GM21737 (cell line): Measurements from ENCODE around the gene RERE.
"Not testable (repeated sequence)": the region's sequence is repeated elsewhere in the genome, so short reads cannot be mapped to it uniquely, and the experiment has no call there.

ENCODE experiments used
- ATAC-seq: cut with Tn5 transposase; IDR thresholded peaks from one replicate; pipeline ENCODE4 v1.9.1; 2021; ENCODE audit warnings: mild to moderate bottlenecking, moderate library complexity; ENCODE audit not compliant: unreplicated experiment

The RERE gene

DNA sequence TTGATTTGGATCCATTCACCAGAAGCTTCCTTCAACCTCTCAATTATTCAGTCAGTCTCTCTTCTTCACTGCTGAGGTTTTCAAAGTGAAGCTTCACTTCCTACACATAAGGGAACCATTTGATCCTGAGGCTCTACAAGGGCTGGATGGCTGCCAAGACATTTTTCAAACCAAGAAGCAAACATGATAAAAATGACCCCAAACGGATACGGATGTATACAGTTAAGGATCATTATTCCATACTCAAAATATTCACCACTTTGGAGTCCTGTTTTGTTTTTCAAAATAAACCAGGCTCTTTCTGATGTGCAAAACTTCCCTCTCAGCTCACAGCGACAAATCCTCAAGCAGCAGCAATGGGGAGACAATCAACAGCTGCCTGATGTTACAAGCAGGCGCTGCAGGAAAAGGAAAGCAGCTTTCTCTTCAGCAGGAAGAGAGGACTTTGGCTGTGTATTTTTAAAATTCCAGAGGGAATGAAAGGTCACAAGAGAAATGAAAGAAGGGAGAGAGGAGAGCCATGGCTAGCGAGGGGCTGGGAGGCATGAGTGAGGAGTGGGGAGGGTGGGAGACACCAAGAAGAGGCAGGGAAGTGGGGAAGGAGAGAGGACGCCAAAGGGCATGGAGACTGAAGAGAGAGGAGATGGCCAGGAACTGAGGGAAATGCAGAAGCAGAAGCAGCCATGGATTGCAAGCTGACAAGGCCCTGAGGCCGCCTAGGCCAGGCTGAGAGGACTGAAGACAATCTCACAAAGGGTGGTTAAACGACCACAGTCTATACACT, 354.1 kb downstream of the RERE start:
- no peak for ATAC-seq

DNA sequence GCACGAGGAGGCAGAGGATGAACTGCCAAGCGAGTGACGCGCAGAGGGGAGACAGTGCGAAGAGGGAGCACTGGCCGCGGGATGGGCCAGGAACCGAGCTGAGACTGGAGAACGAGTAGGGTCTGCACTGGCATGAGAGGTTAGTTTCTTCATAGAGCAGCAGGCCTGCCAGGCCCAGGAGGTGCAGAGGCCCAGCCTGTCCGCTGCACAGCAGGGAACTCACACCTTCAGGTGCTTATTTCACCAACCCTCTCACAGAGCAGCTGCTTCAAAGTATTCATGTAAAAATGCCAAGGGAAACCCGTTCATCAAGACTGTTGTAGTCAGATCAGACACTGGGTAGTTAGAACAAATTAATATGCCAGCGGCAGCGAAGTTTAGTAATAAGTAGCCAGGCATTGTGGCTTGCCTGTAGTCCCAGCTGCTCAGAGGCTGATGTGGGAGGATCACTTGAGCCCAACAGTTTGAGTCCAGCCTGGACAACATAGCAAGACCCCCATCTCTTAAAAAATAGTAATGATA, 355.0 kb downstream of the RERE start:
- no peak for ATAC-seq

DNA sequence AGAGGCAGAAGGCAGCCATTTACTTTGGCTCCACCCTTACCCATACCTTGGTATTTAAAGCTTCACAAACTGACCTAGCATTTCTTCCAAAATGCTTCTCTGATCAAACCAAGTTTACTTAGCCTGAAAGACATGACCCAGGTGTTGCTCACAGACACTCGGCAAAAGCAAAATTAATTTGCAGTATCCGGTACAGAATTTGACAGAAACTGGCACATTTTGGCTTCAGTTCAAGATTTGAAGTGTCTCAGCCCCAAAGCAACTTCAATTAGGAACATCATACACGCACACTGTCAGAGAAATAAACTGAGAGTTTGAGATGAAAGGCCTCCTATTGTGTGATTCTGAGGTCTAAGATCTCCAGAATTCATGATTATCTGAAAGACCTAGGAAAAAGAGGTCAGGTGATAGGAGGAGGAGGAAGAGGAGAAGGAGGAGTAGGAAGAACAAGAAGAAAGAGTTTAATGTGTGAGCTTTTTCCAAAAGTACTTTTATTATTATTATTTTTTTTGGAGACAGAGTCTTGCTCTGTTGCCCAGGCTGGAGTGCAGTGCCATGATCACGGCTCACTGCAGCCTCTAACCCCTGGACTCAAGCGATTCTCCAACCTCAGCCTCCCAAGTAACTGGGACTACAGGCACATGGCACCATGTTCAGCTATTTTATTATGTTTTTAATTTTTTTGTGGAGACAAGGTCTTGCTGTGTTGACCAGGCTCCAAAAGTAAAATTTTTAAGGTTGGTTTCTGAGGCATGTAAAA, 355.9 kb downstream of the RERE start:
- ATAC-seq, result no peak

DNA sequence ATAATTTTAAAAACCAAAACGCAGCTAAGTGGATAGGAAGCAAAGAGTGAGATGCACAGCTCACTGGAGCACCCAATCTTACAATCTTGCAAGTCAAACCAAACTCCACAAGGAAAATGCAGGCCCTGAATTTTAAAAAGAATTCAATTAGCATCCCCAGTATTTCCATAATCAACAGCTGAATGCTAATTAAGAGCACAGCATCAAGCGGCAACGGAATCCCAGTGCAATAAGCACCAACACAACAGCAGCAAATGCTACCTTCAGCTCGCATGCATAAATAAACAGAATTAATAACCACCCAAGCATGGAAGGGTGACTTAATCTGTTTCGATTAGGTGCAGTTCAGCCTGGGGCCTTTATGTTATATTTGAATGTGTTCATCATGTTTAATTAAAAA, 356.7 kb downstream of the RERE start:
- no peak for ATAC-seq

- no peak for ATAC-seq
Observed at GRCh38 chr1:8460132-8460544, 357.3 kb downstream of the RERE start.

- no peak for ATAC-seq
Observed at GRCh38 chr1:8458607-8459006, 358.8 kb downstream of the RERE start.

DNA sequence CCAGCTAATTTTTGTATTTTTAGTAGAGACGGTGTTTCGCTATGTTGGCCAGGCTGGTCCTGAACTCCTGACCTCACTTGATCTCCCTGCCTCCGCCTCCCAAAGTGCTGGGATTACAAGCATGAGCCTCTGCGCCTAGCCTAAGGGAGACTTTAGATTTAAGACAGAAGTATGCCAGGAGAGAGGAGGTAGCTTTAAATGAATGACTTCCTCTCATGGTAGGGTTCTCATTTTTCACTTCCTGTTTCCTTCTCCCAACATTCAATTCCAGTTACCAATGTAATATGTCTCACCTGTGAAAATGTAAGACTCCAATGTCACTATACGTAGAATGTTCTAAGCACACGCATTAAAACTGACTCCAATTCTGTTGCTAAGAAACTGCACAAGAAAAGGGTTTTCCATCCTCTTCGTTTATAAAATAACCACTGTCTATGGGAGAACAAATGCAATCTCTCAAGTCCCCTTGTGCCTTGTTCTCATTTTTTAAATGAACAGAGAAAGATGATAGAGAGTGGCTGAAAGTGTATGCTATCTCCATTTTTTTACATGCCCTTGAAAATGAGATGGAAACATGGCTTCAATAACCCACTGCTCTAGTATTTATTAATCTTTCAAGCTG, 359.6 kb downstream of the RERE start:
- no peak for ATAC-seq

GRCh38 chr1:8456991-8457390, 360.4 kb downstream of the RERE start:
- no peak for ATAC-seq

GRCh38 chr1:8456308-8456912, 361.0 kb downstream of the RERE start:
- no peak for ATAC-seq

GRCh38 chr1:8455700-8456307, 361.6 kb downstream of the RERE start:
- no peak for ATAC-seq

GRCh38 chr1:8450312-8450711, 367.1 kb downstream of the RERE start:
- ATAC-seq, result no peak

GRCh38 chr1:8448911-8449661, 368.4 kb downstream of the RERE start:
- no peak for ATAC-seq

- ATAC-seq, result not testable (repeated sequence)
Observed at GRCh38 chr1:8448505-8448904, 368.9 kb downstream of the RERE start.

GRCh38 chr1:8447616-8448150, 369.8 kb downstream of the RERE start:
- no peak for ATAC-seq

DNA sequence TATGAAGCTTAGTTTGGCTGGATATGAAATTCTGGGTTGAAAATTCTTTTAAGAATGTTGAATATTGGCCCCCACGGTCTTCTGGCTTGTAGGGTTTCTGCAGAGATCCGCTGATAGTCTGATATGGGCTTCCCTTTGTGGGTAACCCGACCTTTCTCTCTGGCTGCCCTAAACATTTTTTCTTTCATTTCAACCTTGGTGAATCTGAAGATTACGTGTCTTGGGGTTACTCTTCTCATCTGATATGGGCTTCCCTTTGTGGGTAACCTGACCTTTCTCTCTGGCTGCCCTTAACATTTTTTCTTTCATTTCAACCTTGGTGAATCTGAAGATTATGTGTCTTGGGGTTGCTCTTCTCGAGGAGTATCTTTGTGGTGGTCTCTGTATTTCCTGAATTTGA, 371.3 kb downstream of the RERE start:
- ATAC-seq, result not testable (repeated sequence)

- ATAC-seq, result no peak
Observed at GRCh38 chr1:8443558-8444194, 373.8 kb downstream of the RERE start.

DNA sequence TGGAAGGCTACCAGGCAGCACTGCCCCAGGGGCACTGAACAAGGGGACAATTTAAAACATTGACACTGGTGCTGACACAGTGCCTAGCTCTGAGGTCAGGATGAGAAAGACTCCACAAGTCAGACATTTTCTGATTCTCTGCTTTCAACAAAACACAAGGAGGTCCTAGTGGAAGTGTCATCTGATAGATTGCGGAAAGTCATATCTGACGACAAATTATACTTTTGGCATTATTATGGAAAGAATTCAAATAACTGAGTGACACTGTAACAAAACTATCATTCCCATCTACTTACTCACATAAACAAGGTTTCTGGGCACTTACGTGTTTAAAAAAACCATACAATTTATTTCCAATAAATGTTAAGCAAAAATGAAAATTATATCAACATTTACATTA, 376.0 kb downstream of the RERE start:
- ATAC-seq, result no peak

- ATAC-seq, result no peak
Observed at GRCh38 chr1:8439015-8439702, 378.3 kb downstream of the RERE start.

DNA sequence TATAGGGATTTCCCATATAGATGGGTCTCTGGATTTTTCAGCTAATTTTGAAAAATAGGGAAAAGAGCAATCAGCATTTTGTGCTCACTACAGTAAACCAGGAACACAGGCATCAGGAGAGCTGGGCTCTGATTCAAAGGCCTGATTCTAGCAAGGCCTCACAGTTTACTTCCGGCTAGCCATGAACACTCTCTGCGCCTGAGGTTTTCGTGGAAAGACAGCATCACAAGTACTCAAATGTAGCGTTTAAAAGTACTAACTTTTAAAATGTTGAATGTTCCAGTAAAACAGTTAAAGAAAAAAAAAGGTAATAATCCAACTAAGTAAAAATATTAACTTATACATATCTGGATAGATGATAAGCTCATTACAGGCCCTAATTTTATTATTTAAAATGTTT, 379.0 kb downstream of the RERE start:
- no peak for ATAC-seq
